CD4-positive, alpha-beta T cell treated with Interleukin-17A for 4 hours (primary cell): ENCODE data around the gene ZNF316.

Experiments used
- DNase-seq: peaks from one replicate; pipeline ENCODE4 v3.0.0-alpha.2; 2020; ENCODE audit warnings: mixed read lengths

Gene ZNF316

DNA sequence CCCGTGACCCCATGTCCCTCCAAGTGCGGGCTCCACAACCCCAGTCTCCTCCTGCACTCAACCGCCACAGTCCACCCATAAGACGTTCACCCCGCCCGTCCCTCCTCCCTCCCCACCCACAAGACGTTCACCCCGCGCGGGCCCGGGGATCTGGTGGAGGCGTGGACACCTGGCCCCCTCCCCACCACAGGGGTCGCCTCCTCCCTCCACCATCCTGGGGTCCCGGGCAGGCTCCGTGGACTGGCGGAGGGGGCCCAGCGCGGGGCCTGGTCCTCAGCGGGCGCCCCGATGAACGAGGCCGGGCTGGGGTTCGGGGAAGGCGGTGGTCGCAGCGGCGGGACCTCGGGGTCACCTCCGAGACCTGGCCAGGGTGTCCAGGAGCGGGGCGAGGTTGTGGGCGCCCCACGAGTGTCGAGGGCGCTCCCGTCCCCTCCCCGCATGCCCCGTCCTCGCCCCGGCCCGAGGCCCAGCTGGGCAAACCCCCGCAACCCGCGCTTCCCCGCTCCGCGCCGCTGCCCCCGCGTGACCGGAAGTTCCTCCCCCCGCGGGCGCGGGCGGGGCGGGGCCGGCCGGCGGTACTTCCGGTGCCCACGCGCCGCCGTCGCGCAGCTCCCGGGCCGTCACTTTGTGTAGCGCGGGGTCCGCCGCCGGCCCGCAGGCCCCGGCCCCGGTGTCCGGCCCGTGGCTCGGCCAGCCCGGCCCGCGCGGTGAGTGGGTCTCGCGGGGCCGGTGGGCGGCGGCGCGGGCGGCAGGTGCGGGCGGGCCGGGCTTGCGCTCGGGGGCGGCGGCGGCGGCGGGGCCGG lies at the start of gene ZNF316:
ZNF316 (plus strand) TSS at position 578 of the 803 bp plus-strand sequence. CDS start 5,092 bp downstream, outside the sequence.
- peak; percentile 72 for DNase-seq

- no peak for DNase-seq
These were observed 48.6 kb upstream of the ZNF316 start for GRCh38 chr7:6588566-6588965.

DNA sequence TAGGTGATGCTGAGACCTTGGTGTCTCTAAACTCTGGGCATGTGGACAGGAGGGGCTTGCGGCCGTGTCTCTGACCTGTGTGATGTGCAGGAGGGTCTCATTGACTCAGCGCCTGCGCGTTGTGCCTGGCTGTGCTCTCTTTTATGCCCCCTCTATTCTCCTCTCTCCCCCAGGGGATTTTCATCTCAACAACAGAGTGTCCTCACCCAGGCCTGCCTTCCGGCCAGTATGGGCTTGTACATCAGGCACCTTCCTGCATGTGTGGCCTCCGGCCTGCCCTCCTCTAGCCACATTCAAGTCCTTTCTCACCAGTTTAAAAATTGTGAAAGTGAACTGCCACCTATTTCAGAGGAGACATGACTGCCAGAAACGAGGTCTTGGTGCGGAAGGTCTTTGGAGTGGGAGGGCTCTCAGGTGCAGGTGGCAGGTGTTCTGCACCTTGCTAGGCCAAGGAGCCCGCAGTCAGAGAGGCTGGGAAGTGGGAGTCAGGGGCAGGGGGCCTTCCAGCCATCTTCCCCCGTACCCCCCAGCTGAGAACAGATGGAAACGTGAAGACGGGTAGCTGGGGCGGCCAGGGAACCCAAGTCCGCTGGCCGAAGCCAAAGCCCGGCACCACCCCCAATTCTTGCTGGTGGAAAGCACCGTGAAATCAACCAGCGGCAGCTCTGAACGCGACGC lies 47.8 kb upstream of the ZNF316 start:
- DNase-seq, result no peak

GRCh38 chr7:6589829-6590644 lies 47.1 kb upstream of the ZNF316 start, which contains the start of gene INTS15:
INTS15 (plus strand) TSS chr7:6590021; CDS start chr7:6590284, 263 bp downstream.
- DNase-seq, result peak; percentile 86

DNA sequence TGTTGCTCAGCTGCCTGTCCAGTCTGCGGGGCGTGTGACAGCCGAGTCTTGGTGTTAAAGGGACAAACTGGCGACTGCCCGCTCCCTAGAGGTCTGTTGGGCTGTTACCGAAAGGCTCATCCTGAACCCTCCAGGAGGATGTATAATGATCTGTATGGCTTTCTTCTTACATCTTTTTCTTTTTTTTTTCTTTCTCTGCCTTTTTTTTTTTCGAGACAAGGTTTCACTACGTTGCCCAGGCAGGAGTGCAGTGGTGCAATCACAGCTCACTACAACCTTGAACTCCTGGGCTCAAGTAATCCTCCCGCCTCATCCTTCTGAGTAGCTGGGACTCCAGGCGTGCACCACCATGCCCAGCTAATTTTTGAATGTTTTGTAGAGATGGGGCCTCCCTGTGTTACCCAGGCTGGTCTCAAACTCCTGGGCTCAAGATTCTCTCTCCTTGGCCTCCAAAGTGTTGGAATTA lies 46.4 kb upstream of the ZNF316 start:
- no peak for DNase-seq

DNA sequence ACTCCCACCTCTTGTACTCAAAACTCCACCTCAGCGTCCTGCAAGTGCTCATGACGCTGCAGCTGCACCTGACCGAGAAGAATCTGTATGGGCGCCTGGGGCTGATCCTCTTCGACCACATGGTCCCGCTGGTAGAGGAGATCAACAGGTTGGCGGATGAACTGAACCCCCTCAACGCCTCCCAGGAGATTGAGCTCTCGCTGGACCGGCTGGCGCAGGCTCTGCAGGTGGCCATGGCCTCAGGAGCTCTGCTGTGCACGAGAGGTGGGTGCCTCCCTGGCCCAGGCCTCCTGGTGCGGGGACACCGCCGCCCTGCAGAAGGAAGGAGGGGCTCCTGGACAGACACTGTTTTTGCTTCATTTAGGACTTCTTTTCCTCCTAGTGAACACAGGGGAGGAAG lies 37.0 kb upstream of the ZNF316 start:
- DNase-seq, result no peak

DNA sequence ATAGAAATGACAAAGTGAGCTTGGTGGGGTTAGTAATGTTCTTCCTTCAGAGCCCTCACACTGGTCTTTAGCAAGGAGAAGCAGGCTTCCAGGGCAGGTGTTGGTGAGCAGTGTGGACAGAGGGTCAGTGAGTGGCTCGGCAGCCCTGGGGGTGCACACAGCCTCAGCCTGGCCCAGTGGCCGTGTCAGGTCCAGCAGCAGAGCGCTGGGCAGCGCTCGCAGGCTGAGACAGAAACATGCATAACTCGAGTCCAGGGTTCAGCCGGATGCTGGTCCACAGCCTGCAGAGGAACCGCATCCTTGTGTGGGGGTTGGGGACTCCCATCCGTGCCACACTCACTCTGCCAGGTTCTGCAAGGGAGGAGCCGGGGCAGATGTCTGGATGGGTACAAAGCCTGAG lies 32.7 kb upstream of the ZNF316 start:
- no peak for DNase-seq

DNA sequence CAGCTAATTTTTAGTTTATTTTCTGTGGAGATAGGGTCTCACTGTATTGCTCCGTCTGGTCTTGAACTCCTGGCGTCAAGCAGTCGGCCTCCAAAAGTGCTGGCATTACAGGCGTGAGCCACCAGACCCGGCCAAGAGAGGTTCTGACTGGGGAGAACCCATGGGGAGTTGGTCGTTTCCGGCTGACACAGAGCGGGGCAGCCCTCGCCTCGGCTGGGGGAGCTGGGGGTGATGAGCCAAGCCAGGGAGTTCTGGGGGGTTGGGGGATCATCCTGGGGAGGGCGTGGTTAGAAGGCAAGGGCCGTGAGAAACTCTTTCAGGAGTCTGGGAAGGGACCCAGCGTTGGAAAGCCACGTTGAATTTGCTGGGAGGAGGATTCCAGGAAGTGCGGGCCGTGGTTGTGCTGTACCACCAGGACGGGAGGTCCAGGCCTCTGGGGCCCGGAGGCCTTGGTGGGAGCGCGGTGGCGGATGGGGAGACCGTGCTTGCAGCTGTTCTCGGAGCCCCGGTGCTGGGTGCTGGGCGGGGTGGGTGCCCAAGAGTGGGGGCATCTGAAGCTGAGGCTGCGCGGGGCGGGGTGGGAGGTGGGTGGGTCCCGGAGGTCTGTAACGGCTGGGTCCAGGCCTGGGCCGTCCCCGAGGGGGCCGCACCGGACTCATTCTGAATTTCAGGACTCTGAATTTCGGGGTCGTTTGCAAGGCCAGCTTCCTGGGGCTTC lies 30.1 kb upstream of the ZNF316 start:
- no peak for DNase-seq

DNA sequence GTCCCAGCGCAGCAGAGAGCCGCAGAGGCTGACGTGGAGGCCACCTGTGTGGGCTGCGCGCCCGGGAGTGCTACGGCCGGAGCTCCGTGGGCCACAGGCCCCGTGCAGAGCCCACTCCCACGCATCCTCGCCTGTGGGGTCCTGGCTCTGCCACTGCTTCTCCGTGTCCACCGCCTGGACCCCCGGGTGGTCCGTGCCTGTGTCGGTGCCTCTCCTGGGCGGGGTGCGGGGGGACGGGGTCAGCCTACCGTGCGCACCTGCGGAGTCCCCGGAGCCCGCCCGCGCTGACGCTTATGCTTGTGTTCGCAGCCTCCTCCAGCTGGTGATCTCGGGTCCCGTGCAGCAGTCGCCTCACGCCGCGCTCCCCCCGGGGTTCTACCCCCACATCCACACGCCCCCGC lies 29.5 kb upstream of the ZNF316 start:
- DNase-seq, result no peak

- DNase-seq, result no peak
These were observed 29.0 kb upstream of the ZNF316 start for GRCh38 chr7:6608081-6608480.

GRCh38 chr7:6608794-6609193 lies 28.3 kb upstream of the ZNF316 start:
- no peak for DNase-seq

DNA sequence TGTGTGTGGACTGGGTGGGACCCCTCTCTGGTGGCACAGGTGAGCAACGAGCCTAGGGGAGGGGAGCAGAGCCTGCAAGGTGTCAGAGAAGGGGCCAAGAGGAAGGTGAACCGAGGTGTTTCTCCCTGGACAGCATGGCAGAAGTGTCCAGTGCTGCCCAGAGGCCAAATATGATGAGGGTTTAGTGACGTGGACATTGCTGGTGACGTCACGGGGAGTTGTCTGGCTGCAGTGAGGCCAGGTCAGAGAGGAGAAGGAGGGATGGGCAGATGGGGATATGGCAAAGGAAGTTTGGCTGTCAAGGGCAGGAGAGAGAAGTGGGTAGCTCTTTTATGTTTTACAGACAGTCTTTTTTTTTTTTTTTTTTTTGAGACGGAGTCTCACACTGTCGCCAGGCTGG lies 24.3 kb upstream of the ZNF316 start:
- no peak for DNase-seq

- no peak for DNase-seq
These were observed 23.4 kb upstream of the ZNF316 start for GRCh38 chr7:6613706-6614105.

- DNase-seq, result peak; percentile 51
These were observed 22.0 kb upstream of the ZNF316 start, which contains the start of gene ZNF853 for GRCh38 chr7:6614953-6615722. ZNF853 (plus strand) TSS chr7:6615610; CDS start chr7:6616175, 565 bp downstream.

GRCh38 chr7:6615723-6616555 lies 21.2 kb upstream of the ZNF316 start:
- DNase-seq, result peak; percentile 24

GRCh38 chr7:6616854-6617643 lies 20.1 kb upstream of the ZNF316 start:
- DNase-seq, result no peak

GRCh38 chr7:6618621-6619020 lies 18.5 kb upstream of the ZNF316 start:
- no peak for DNase-seq

DNA sequence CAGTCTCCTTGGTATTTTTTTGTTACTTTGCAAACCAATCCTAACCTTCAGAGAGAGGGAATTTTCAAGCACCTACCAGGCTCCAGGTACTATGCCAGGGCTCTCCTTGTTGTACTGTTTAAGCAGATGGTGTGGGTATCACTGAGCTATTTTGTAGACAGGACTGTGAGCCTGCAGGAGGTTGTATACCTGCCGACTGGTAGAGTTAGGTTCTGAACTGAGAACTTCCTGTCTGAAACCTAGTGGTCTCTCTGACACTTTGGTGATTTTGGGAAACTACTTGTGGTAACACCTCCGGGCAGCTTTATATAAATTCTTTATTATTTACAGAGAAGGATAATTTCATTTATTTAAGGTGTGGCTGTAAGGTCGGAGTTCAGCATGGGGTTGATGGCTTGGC lies 17.2 kb upstream of the ZNF316 start:
- no peak for DNase-seq

GRCh38 chr7:6621195-6622133 lies 15.7 kb upstream of the ZNF316 start:
- no peak for DNase-seq
